ENCODE measurements around the gene RALGAPA1. TPM values are rescaled to one million over a fixed set of nuclear protein-coding genes. Genes with fewer than 3 reads are reported as not detected.

The RALGAPA1 gene
- total RNA-seq, 1 experiment from 2014 or later: 138 TPM

DNA sequence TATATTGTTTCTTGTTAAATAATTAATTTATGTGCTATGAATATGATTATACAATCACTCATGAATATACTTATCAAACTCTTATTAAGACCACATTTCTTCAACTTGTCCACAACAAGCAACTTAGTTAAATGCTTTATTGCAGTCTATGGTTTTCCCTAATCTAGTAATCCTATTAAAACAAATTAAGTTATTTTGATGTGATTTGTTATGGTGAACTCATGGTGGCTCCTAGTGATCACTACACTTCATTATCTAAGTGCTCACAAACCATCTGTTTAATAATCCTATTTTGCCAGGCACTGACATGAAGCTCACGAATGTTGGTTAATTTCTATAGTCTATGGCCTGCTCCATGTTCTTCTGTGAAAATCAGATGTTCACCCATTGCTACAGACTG lies 232.2 kb downstream of the RALGAPA1 start:
- no peaks in the 10 kb centered on the region for H3K27me3 ChIP-seq (ENCODE audit: low read length)
- no peak for DNase-seq

GRCh38 chr14:35576260-35576659 lies 232.8 kb downstream of the RALGAPA1 start:
- no peaks in the 10 kb centered on the region for H3K9me3 ChIP-seq (ENCODE audit: low read length)
- H3K79me2 ChIP-seq (ENCODE audit: low read length): 0 out of 2 replicates have a peak, but pooled peaks cover 2% of the 10 kb centered on the region
- H3K4me2 ChIP-seq (ENCODE audit: low read depth, low read length, poor library complexity, severe bottlenecking): no peak overlapping the region
- no peak overlapping the region for H3K9ac ChIP-seq (ENCODE audit: low read length)
- no peak overlapping the region for H3K27ac ChIP-seq (ENCODE audit: low read length)
- H2AFZ ChIP-seq (ENCODE audit: low read length): no peak overlapping the region
- no peaks in the 10 kb centered on the region for H3K9me2 ChIP-seq (replicated peaks; ENCODE audit: insufficient read depth, low read length)
- H3K4me1 ChIP-seq (ENCODE audit: low read length): peaks cover 22% of the 10 kb centered on the region
- H3K4me3 ChIP-seq (ENCODE audit: low read length): no peak overlapping the region
- H3K27me3 ChIP-seq (ENCODE audit: low read length): no peaks in the 10 kb centered on the region
- DNase-seq: no peak
- H3K36me3 ChIP-seq (ENCODE audit: insufficient read depth, low read length): no peaks in the 10 kb centered on the region
- H4K20me1 ChIP-seq (ENCODE audit: insufficient read depth, low read depth, low read length): no peaks in the 10 kb centered on the region

More for the DNA sequence above, 232.2 kb downstream of the RALGAPA1 start:
- Histone ChIP-seq H3K36me3 (ENCODE audit: insufficient read depth, low read length) (0 out of 2 replicates have a peak, but pooled peaks cover 1% of the 10 kb centered on the region), H3K27ac (ENCODE audit: low read length) (no peak overlapping the region), H3K9me3 (ENCODE audit: low read length) (no peaks in the 10 kb centered on the region), H3K9me2 (replicated peaks; ENCODE audit: insufficient read depth, low read length) (no peaks in the 10 kb centered on the region), H4K20me1 (ENCODE audit: insufficient read depth, low read depth, low read length) (no peaks in the 10 kb centered on the region), H3K9ac (ENCODE audit: low read length) (no peak overlapping the region), H2AFZ (ENCODE audit: low read length) (no peak overlapping the region), H3K79me2 (ENCODE audit: low read length) (peaks cover 4% of the 10 kb centered on the region; the same call in 1 of the 2 replicates), H3K4me2 (ENCODE audit: low read depth, low read length, poor library complexity, severe bottlenecking) (no peak overlapping the region), H3K4me1 (ENCODE audit: low read length) (peaks cover 23% of the 10 kb centered on the region), H3K4me3 (ENCODE audit: low read length) (no peak overlapping the region)

DNA sequence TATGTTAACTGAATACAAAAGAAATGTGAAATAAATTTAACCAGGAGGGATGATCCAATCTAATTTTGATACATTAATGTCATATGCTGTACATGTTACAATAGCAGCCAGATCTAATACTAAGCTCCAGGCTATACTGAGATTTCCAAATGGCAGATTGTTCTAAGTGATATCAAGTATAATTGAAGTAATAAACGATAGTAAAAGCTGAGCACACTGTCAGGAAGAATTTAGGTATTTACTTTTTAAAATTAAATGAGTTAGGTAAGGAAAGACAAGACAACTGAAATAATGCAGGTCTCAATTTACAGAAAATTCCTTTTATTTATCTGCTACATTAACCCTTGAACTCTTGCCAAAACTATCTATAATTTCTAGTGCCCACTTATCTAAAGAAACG lies 235.2 kb downstream of the RALGAPA1 start:
- Histone ChIP-seq H3K4me2 (ENCODE audit: low read depth, low read length, poor library complexity, severe bottlenecking) (no peak overlapping the region), H3K27me3 (ENCODE audit: low read length) (no peaks in the 10 kb centered on the region), H2AFZ (ENCODE audit: low read length) (no peak overlapping the region), H3K9me3 (ENCODE audit: low read length) (no peaks in the 10 kb centered on the region), H3K27ac (ENCODE audit: low read length) (no peak overlapping the region), H3K9ac (ENCODE audit: low read length) (no peak overlapping the region), H3K4me1 (ENCODE audit: low read length) (peaks cover 7% of the 10 kb centered on the region), H3K9me2 (replicated peaks; ENCODE audit: insufficient read depth, low read length) (no peaks in the 10 kb centered on the region), H4K20me1 (ENCODE audit: insufficient read depth, low read depth, low read length) (no peaks in the 10 kb centered on the region), H3K36me3 (ENCODE audit: insufficient read depth, low read length) (no peaks in the 10 kb centered on the region), H3K4me3 (ENCODE audit: low read length) (no peak overlapping the region), H3K79me2 (ENCODE audit: low read length) (0 out of 2 replicates have a peak, but pooled peaks cover 2% of the 10 kb centered on the region)
- DNase-seq: no peak

- H3K9me2 ChIP-seq (replicated peaks; ENCODE audit: insufficient read depth, low read length): no peaks in the 10 kb centered on the region
- DNase-seq: no peak
- no peaks in the 10 kb centered on the region for H3K9me3 ChIP-seq (ENCODE audit: low read length)
- H3K4me3 ChIP-seq (ENCODE audit: low read length): no peak overlapping the region
- no peaks in the 10 kb centered on the region for H4K20me1 ChIP-seq (ENCODE audit: insufficient read depth, low read depth, low read length)
- no peak overlapping the region for H3K9ac ChIP-seq (ENCODE audit: low read length)
- H3K4me2 ChIP-seq (ENCODE audit: low read depth, low read length, poor library complexity, severe bottlenecking): no peak overlapping the region
- 0 out of 2 replicates have a peak, but pooled peaks cover 7% of the 10 kb centered on the region for H3K36me3 ChIP-seq (ENCODE audit: insufficient read depth, low read length)
- H3K79me2 ChIP-seq (ENCODE audit: low read length): no peaks in the 10 kb centered on the region
- no peak overlapping the region for H3K27ac ChIP-seq (ENCODE audit: low read length)
- H2AFZ ChIP-seq (ENCODE audit: low read length): no peak overlapping the region
- H3K27me3 ChIP-seq (ENCODE audit: low read length): no peaks in the 10 kb centered on the region
- H3K4me1 ChIP-seq (ENCODE audit: low read length): no peaks in the 10 kb centered on the region
Observed at GRCh38 chr14:35571598-35571997, 237.5 kb downstream of the RALGAPA1 start.

GRCh38 chr14:35565871-35566464 lies 243.1 kb downstream of the RALGAPA1 start:
- Histone ChIP-seq H2AFZ (ENCODE audit: low read length) (no peak overlapping the region), H3K9me3 (ENCODE audit: low read length) (no peaks in the 10 kb centered on the region), H3K27me3 (ENCODE audit: low read length) (no peaks in the 10 kb centered on the region), H3K79me2 (ENCODE audit: low read length) (no peaks in the 10 kb centered on the region), H3K9me2 (replicated peaks; ENCODE audit: insufficient read depth, low read length) (no peaks in the 10 kb centered on the region), H3K4me1 (ENCODE audit: low read length) (no peaks in the 10 kb centered on the region), H3K36me3 (ENCODE audit: insufficient read depth, low read length) (0 out of 2 replicates have a peak, but pooled peaks cover 7% of the 10 kb centered on the region), H3K4me3 (ENCODE audit: low read length) (no peak overlapping the region), H3K9ac (ENCODE audit: low read length) (no peak overlapping the region), H4K20me1 (ENCODE audit: insufficient read depth, low read depth, low read length) (no peaks in the 10 kb centered on the region), H3K4me2 (ENCODE audit: low read depth, low read length, poor library complexity, severe bottlenecking) (no peak overlapping the region), H3K27ac (ENCODE audit: low read length) (no peak overlapping the region)
- DNase-seq: no peak

DNA sequence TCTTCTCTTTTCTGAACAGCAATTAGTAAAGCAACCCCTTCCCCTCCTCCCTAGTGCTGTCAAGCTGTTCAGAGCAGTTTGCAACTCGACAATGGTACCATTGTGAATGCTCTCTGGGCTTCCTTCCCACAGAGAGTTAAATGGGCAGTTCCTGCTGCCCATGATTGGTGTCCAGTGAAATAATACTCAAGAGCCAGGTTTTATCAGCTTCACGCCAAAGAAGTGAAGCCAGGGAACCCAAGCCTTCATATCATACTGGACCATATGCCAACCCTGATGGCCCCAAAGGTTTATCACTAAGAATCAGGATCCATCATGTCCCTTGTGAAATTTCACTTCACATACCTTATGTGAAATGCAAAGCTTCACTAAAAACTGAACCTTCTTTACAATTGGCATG lies 250.4 kb downstream of the RALGAPA1 start:
- Histone ChIP-seq H3K36me3 (ENCODE audit: insufficient read depth, low read length) (no peaks in the 10 kb centered on the region), H3K27ac (ENCODE audit: low read length) (peak overlapping the region; percentile 49), H3K4me2 (ENCODE audit: low read depth, low read length, poor library complexity, severe bottlenecking) (peak overlapping the region; percentile 50), H3K4me1 (ENCODE audit: low read length) (peaks cover 31% of the 10 kb centered on the region), H3K9ac (ENCODE audit: low read length) (no peak overlapping the region), H2AFZ (ENCODE audit: low read length) (no peak overlapping the region), H3K9me2 (replicated peaks; ENCODE audit: insufficient read depth, low read length) (no peaks in the 10 kb centered on the region), H3K4me3 (ENCODE audit: low read length) (peak overlapping the region; percentile 11), H3K27me3 (ENCODE audit: low read length) (no peaks in the 10 kb centered on the region), H3K79me2 (ENCODE audit: low read length) (no peaks in the 10 kb centered on the region), H3K9me3 (ENCODE audit: low read length) (no peaks in the 10 kb centered on the region), H4K20me1 (ENCODE audit: insufficient read depth, low read depth, low read length) (no peaks in the 10 kb centered on the region)
- no peak for DNase-seq

DNA sequence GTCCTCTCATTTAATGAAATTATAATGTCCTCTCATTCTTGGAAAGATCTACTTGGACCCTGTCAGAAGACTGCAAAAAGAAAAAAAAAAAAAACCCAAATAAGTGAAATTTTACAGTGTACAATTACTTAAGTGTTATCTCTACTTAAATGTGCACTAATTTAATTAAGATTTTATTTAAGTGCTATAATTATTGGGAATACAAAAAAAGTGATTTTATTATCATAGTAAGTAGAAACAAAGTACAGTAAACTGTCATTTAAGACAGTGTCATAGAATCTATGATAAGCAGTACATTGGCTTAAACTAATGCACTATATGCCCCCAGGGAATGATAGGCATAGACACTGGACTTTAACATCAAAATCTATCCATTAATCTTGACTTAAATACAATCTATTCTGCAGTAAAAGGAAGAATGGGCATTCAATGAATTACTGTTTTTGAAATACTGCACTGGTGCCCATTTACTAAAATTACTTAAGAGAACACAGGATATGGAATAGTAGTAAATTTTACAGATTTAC lies 251.8 kb downstream of the RALGAPA1 start:
- Histone ChIP-seq H3K9me2 (replicated peaks; ENCODE audit: insufficient read depth, low read length) (no peaks in the 10 kb centered on the region), H3K4me1 (ENCODE audit: low read length) (peaks cover 31% of the 10 kb centered on the region), H3K4me3 (ENCODE audit: low read length) (no peak overlapping the region), H4K20me1 (ENCODE audit: insufficient read depth, low read depth, low read length) (no peaks in the 10 kb centered on the region), H3K4me2 (ENCODE audit: low read depth, low read length, poor library complexity, severe bottlenecking) (peak overlapping the region; percentile 50), H3K9me3 (ENCODE audit: low read length) (no peaks in the 10 kb centered on the region), H3K9ac (ENCODE audit: low read length) (no peak overlapping the region), H3K27ac (ENCODE audit: low read length) (peak overlapping the region; percentile 49; the same call in 1 of the 2 replicates), H3K27me3 (ENCODE audit: low read length) (no peaks in the 10 kb centered on the region), H3K36me3 (ENCODE audit: insufficient read depth, low read length) (no peaks in the 10 kb centered on the region), H2AFZ (ENCODE audit: low read length) (no peak overlapping the region), H3K79me2 (ENCODE audit: low read length) (no peaks in the 10 kb centered on the region)
- no peak for DNase-seq

DNA sequence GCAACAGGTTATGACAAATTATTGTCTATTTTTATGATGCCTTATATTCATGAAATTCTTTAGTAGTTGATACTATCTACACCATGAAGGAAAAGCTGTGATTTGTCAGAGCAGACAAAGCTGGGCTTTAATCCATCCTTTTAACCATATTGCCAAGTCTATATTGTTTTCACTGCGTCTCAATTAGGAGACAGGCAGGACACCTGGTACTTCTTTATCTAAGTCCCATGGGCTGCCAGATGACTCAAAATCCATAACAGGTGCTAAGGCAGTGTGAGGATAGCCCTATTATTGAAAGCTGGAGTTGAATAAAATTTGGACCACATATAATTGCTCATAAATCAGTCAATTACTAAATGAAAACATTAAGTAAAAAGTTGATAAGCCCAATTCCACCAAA lies 252.5 kb downstream of the RALGAPA1 start:
- no peak overlapping the region for H3K4me2 ChIP-seq (ENCODE audit: low read depth, low read length, poor library complexity, severe bottlenecking)
- H2AFZ ChIP-seq (ENCODE audit: low read length): no peak overlapping the region
- no peak overlapping the region for H3K9ac ChIP-seq (ENCODE audit: low read length)
- H3K9me2 ChIP-seq (replicated peaks; ENCODE audit: insufficient read depth, low read length): no peaks in the 10 kb centered on the region
- H3K27ac ChIP-seq (ENCODE audit: low read length): no peak overlapping the region
- no peaks in the 10 kb centered on the region for H3K36me3 ChIP-seq (ENCODE audit: insufficient read depth, low read length)
- no peak overlapping the region for H3K4me3 ChIP-seq (ENCODE audit: low read length)
- H3K4me1 ChIP-seq (ENCODE audit: low read length): peaks cover 33% of the 10 kb centered on the region
- no peaks in the 10 kb centered on the region for H3K9me3 ChIP-seq (ENCODE audit: low read length)
- no peaks in the 10 kb centered on the region for H3K79me2 ChIP-seq (ENCODE audit: low read length)
- H3K27me3 ChIP-seq (ENCODE audit: low read length): no peaks in the 10 kb centered on the region
- no peak for DNase-seq
- H4K20me1 ChIP-seq (ENCODE audit: insufficient read depth, low read depth, low read length): no peaks in the 10 kb centered on the region
